B cell (primary cell): ENCODE measurements around the gene ANAPC15. TPM values are rescaled to one million over a fixed set of nuclear protein-coding genes. Genes with fewer than 3 reads are reported as not detected.

Experiments used
- ATAC-seq: fragments of 200-7000 bp; cut with Tn5 transposase; one replicate; pipeline ENCODE4 v1.10.0; 2021; ENCODE audit warnings: low read depth, mild to moderate bottlenecking, moderate number of reproducible peaks, moderate library complexity
- CTCF ChIA-PET: fragments of 350-600 bp; sonication (Branson Sonifier 250); formaldehyde crosslinking; loops from one replicate; lab custom pipeline; 2021; ENCODE audit warnings: antibody characterized with exemption, inconsistent platforms; lab: Charles Lee
- POLR2A ChIA-PET: fragments of 350-600 bp; sonication (Branson Sonifier 250); formaldehyde crosslinking; loops from one replicate; lab custom pipeline; 2021; ENCODE audit warnings: antibody characterized with exemption; lab: Charles Lee
- DNase-seq: peaks from one replicate; pipeline ENCODE4 v3.0.0; 2013
- H2AFZ ChIP-seq: 2 replicates; pipeline ENCODE4 v1.6.1; 2012; ENCODE audit warnings: mild to moderate bottlenecking, low read depth, low read length; ENCODE audit not compliant: insufficient read depth, poor library complexity, severe bottlenecking
- H3K27ac ChIP-seq, 2 donors: 1 replicate in 1 of 2; 2 replicates in 1 of 2; pipeline ENCODE4 v1.5.1; 2012 to 2013; ENCODE audit warnings: low read length in 2 of 2, mild to moderate bottlenecking in 2 of 2, moderate library complexity in 1 of 2
- H3K27me3 ChIP-seq, 4 experiments: fragments of 200-600 bp in 1 of 4; sonication (generic) in 1 of 4; replicated peaks in 1 of 4; 1 replicate in 2 of 4; 2 replicates in 2 of 4; pipeline versions ENCODE4 v1.6.1 to v1.7.0; 2013 to 2016; ENCODE audit warnings: low read length in 3 of 4, mild to moderate bottlenecking in 2 of 4, mixed read lengths in 1 of 4, moderate library complexity in 1 of 4; ENCODE audit not compliant: insufficient read depth in 4 of 4, control insufficient read depth in 3 of 4; ENCODE audit errors: control extremely low read depth in 1 of 4
- H3K36me3 ChIP-seq, 2 experiments: replicated peaks in 1 of 2; 1 replicate in 1 of 2; 2 replicates in 1 of 2; pipeline versions ENCODE4 v1.6.1 to v1.7.1; 2013; ENCODE audit warnings: low read length in 1 of 2; ENCODE audit not compliant: insufficient read depth in 2 of 2, control insufficient read depth in 1 of 2; ENCODE audit errors: control extremely low read depth in 1 of 2, extremely low read depth in 1 of 2
- H3K4me1 ChIP-seq, 2 donors: fragments of 200-600 bp in 1 of 2; sonication (generic) in 1 of 2; 1 replicate in 1 of 2; 2 replicates in 1 of 2; pipeline versions ENCODE4 v1.5.1 to v1.6.1; 2013 to 2017; ENCODE audit warnings: low read length in 2 of 2; ENCODE audit not compliant: control insufficient read depth in 2 of 2, insufficient read depth in 2 of 2
- H3K4me2 ChIP-seq: replicated peaks from 2 replicates; pipeline ENCODE3; 2012; ENCODE audit warnings: mild to moderate bottlenecking, low read depth, low read length; ENCODE audit not compliant: poor library complexity, severe bottlenecking
- H3K4me3 ChIP-seq, 5 experiments: fragments of 200-600 bp in 1 of 5; sonication (generic) in 1 of 5; 1 replicate in 3 of 5; 2 replicates in 2 of 5; pipeline versions ENCODE4 v1.5.1 to v1.7.0; 2011 to 2016; ENCODE audit warnings: low read length in 4 of 5, mild to moderate bottlenecking in 4 of 5, low read depth in 2 of 5, control low read depth in 1 of 5, moderate library complexity in 1 of 5; ENCODE audit not compliant: insufficient read depth in 1 of 5; ENCODE audit errors: control extremely low read depth in 1 of 5, extremely low read depth in 1 of 5
- H3K79me2 ChIP-seq: fragments of 200-600 bp; sonication (generic); one replicate; pipeline ENCODE4 v1.6.0; 2016; ENCODE audit warnings: low read length; ENCODE audit not compliant: control insufficient read depth, insufficient read depth
- H3K9ac ChIP-seq: fragments of 200-600 bp; sonication (generic); 2 replicates; pipeline ENCODE4 v1.6.1; 2017; ENCODE audit warnings: mild to moderate bottlenecking, low read length, moderate library complexity
- H3K9me3 ChIP-seq, 3 donors: one replicate each; pipeline versions ENCODE4 v1.6.1 to v1.7.1; 2013; ENCODE audit warnings: low read length in 2 of 3; ENCODE audit not compliant: control insufficient read depth in 2 of 3, insufficient read depth in 1 of 3; ENCODE audit errors: control extremely low read depth in 1 of 3
- H4K20me1 ChIP-seq: 2 replicates; pipeline ENCODE4 v1.6.0; 2012; ENCODE audit warnings: mild to moderate bottlenecking, low read length; ENCODE audit not compliant: insufficient read depth, control insufficient read depth, poor library complexity, severe bottlenecking
- H3K27ac Mint-ChIP-seq: one replicate; pipeline ENCODE4 v1.8.0; 2021; ENCODE audit warnings: mixed read lengths
- H3K27me3 Mint-ChIP-seq: one replicate; pipeline ENCODE4 v1.8.0; 2021; ENCODE audit warnings: mixed read lengths
- H3K4me1 Mint-ChIP-seq: one replicate; pipeline ENCODE4 v1.8.0; 2021; ENCODE audit warnings: mixed read lengths
- H3K4me3 Mint-ChIP-seq: one replicate; pipeline ENCODE4 v1.8.0; 2021; ENCODE audit warnings: mixed read lengths
- H3K9me3 Mint-ChIP-seq: one replicate; pipeline ENCODE4 v1.8.0; 2022; ENCODE audit warnings: mixed read lengths; ENCODE audit not compliant: insufficient read depth
- EZH2 ChIP-seq: IDR thresholded peaks from 2 replicates; pipeline ENCODE4 v1.6.1; 2012; ENCODE audit warnings: borderline replicate concordance, low read depth, mild to moderate bottlenecking, moderate library complexity, low read length; ENCODE audit not compliant: insufficient read depth, poor library complexity, severe bottlenecking
- WGBS: methylation state at CpG from one replicate; pipeline ENCODE4 v1.1.5; 2013; ENCODE audit warnings: missing lambda C conversion rate; ENCODE audit not compliant: insufficient coverage; 5-methylcytosine and 5-hydroxymethylcytosine counted together
- intact Hi-C: fragments of 100-400 bp; cut with micrococcal nuclease; formaldehyde crosslinking; loops from one replicate; pipeline ENCODE4 v1.10.0; 2022
- polyA plus RNA-seq: library from polyadenylated mRNA; depleted of rRNA; stranded (reverse); fragments of >200 nt; gene quantifications from 2 replicates; pipeline ENCODE4 v1.2.3, GENCODE V29; 2012
- total RNA-seq, 2 donors: library from RNA; stranded (reverse); fragments of 120-200 nt in 1 of 2; gene quantifications; 1 replicate in 1 of 2; 2 replicates in 1 of 2; pipeline versions ENCODE4 v1.2.3 to v1.2.4, GENCODE V29; 2013 to 2022
- TF ChIP-seq, protein P1 (sequence below): fragments of 200-600 bp; IDR thresholded peaks from one replicate; pipeline ENCODE4 v1.8.0; 2022; ENCODE audit warnings: antibody characterized with exemption, mild to moderate bottlenecking

Gene ANAPC15
- total and polyA plus RNA-seq, 2 donors (not counting 1 experiment from before 2014, with no cell fraction given): 27.1 to 27.7 TPM

DNA sequence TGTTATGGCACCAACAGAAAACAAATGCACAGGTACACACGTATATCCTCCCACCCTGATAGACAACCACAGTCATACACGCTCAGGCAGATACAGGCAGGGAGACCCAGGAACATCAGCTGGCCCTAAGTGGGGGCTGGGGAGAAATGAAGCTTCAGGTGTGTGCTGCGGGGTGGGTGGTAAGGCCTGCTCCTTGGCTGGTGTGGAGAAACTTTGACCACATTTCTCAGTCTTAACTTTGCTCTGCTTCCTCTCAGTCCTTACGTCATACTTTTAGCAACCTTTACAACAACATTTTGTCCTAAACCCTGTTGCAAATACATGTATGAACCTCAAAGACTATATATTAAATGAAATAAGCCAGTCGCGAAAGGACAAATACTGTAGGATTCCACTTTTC, 6.7 kb upstream of the ANAPC15 start:
- Histone ChIP-seq H3K9me3 (peaks cover 0 to 5% (median 0%) of the 10 kb centered on the region in 3 donors), H3K27me3 (peaks cover 0 to 25% (median 2%) of the 10 kb centered on the region in 4 experiments), H4K20me1 (no peaks in the 10 kb centered on the region), H3K4me2 (no peak overlapping the region), H3K9ac (no peak overlapping the region), H3K36me3 (no peaks in the 10 kb centered on the region), H3K27ac (no peak overlapping the region), H3K4me1 (no peaks in the 10 kb centered on the region), H3K4me3 (no peak overlapping the region), H3K79me2 (no peaks in the 10 kb centered on the region), H2AFZ (no peak overlapping the region)
- Mint-ChIP-seq H3K9me3 (no peaks in the 10 kb centered on the region), H3K27ac (no peak overlapping the region), H3K4me3 (no peak overlapping the region), H3K27me3 (peaks cover 40% of the 10 kb centered on the region), H3K4me1 (no peaks in the 10 kb centered on the region)
- ChIA-PET POLR2A (no interaction called here), CTCF (interaction anchor here (0.8 kb wide), 1 partner anchor 94 kb away, joined by 3 read pairs; no protein-coding TSS in a partner anchor)
- no peak for TF ChIP-seq EZH2
- TF ChIP-seq, protein P1, sequence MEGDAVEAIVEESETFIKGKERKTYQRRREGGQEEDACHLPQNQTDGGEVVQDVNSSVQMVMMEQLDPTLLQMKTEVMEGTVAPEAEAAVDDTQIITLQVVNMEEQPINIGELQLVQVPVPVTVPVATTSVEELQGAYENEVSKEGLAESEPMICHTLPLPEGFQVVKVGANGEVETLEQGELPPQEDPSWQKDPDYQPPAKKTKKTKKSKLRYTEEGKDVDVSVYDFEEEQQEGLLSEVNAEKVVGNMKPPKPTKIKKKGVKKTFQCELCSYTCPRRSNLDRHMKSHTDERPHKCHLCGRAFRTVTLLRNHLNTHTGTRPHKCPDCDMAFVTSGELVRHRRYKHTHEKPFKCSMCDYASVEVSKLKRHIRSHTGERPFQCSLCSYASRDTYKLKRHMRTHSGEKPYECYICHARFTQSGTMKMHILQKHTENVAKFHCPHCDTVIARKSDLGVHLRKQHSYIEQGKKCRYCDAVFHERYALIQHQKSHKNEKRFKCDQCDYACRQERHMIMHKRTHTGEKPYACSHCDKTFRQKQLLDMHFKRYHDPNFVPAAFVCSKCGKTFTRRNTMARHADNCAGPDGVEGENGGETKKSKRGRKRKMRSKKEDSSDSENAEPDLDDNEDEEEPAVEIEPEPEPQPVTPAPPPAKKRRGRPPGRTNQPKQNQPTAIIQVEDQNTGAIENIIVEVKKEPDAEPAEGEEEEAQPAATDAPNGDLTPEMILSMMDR: no peak
- DNase-seq (no peak), ATAC-seq (no peak)
- WGBS: no CpG with 5 or more reads among the region's 6 CpGs
- intact Hi-C loops: no loop called here

DNA sequence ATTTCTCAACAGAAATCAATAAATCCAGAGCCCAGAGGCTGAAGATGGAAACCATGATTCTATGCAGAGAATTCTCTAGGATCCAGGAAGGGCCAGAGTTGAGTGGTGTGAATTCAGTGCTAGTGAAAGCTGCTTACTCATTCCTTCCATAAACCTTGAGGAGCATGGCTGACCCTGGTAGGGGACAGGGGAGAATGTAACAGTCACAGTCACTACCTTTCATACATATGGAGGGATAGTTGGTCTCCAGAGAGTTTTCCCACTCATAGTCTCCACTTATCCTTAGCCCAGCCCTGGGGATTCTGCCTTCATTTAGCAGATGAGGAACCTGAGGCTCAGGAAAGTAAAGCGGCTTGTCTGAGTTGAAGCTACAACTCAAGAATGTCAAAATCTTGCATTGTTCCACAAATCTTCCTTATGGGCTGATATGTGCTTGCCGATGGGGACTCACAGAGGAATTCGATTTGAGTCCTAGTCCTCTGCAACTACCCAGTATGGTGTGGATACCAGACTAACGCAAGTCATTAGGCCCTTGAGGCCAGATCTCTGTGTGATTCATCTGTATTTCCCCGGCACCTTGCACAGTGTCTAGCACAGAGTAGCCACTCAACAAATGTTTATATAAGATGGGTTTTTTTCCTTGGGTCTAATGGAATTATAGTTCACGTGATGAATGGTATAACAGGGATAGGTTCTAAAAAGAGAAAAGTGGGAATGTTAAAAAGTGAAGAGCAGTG, 3.7 kb upstream of the ANAPC15 start:
- Mint-ChIP-seq H3K4me3 (no peak overlapping the region), H3K27ac (no peak overlapping the region), H3K4me1 (peaks cover 17% of the 10 kb centered on the region), H3K27me3 (peaks cover 33% of the 10 kb centered on the region), H3K9me3 (no peaks in the 10 kb centered on the region)
- Histone ChIP-seq H3K4me1 (peaks cover 13 to 17% of the 10 kb centered on the region in 2 donors), H3K79me2 (no peaks in the 10 kb centered on the region), H3K36me3 (no peaks in the 10 kb centered on the region), H3K4me3 (no peak overlapping the region), H3K9ac (no peak overlapping the region), H2AFZ (no peak overlapping the region), H3K27me3 (peaks cover 0 to 25% (median 2%) of the 10 kb centered on the region in 4 experiments), H3K4me2 (no peak overlapping the region), H3K27ac (no peak overlapping the region), H4K20me1 (no peaks in the 10 kb centered on the region), H3K9me3 (no peaks in the 10 kb centered on the region)
- CTCF ChIA-PET: no interaction called here
- DNase-seq (no peak), ATAC-seq (no peak)
- intact Hi-C loops: no loop called here
- POLR2A ChIA-PET: no interaction called here
- TF ChIP-seq, protein P1: no peak
- no peak for TF ChIP-seq EZH2
- whole genome bisulfite sequencing: 98% methylated on average over 4 of the region's 6 CpGs
